ENCODE measurements around the gene CTTNBP2NL. TPM values are rescaled to one million over a fixed set of nuclear protein-coding genes. Genes with fewer than 3 reads are reported as not detected.
"Not testable (repeated sequence)": the region's sequence is repeated elsewhere in the genome, so short reads cannot be mapped to it uniquely, and the experiment has no call there.

Gene CTTNBP2NL
- polyA plus RNA-seq, 1 experiment: 30.5 TPM

GRCh38 chr1:112395256-112395820 lies 676 bp upstream of the CTTNBP2NL start:
- no peak for TF ChIP-seq CTCF (IDR thresholded peaks at IDR 0.05; ENCODE audit: low read depth, low read length)
- no peak for DNase-seq (ENCODE audit: low read depth, low spot score)
- H3K27ac ChIP-seq (ENCODE audit: low read depth, low read length): peak overlapping the region; percentile 94
- no peaks in the 10 kb centered on the region for H3K27me3 ChIP-seq (ENCODE audit: control insufficient read depth, insufficient read depth, low read length)
- ChIA-PET POLR2A (interaction anchor here (0.6 to 1.3 kb wide), 4 partner anchors 69 to 224 kb away, joined by 3 to 6 read pairs (median 4); partner anchors contain the start of genes CAPZA1 and ST7L), CTCF (interaction anchor here (0.8 to 7.0 kb wide), 9 partner anchors 25 to 233 kb away, joined by 3 to 130 read pairs (median 5); no protein-coding TSS in a partner anchor)
- H3K4me3 ChIP-seq (ENCODE audit: low read depth, low read length): peak overlapping the region; percentile 68
- H3K9me3 ChIP-seq (ENCODE audit: control insufficient read depth, insufficient read depth, low read length): no peaks in the 10 kb centered on the region

GRCh38 chr1:112396653-112397471 lies 848 bp downstream of the CTTNBP2NL start:
- no peak for DNase-seq (ENCODE audit: low read depth, low spot score)
- no peaks in the 10 kb centered on the region for H3K27me3 ChIP-seq (ENCODE audit: control insufficient read depth, insufficient read depth, low read length)
- H3K27ac ChIP-seq (ENCODE audit: low read depth, low read length): peak overlapping the region; percentile 94
- H3K9me3 ChIP-seq (ENCODE audit: control insufficient read depth, insufficient read depth, low read length): no peaks in the 10 kb centered on the region
- CTCF ChIA-PET: interaction anchor here (0.6 to 4.5 kb wide), 5 partner anchors 9 to 217 kb away, joined by 3 to 46 read pairs (median 4); no protein-coding TSS in a partner anchor
- peak overlapping the region; percentile 97 for H3K4me3 ChIP-seq (ENCODE audit: low read depth, low read length)
- no peak for TF ChIP-seq CTCF (IDR thresholded peaks at IDR 0.05; ENCODE audit: low read depth, low read length)
- POLR2A ChIA-PET: no interaction called here

- CTCF ChIA-PET: interaction anchor here (0.5 to 2.6 kb wide), 3 partner anchors 69 to 254 kb away, joined by 3 to 12 read pairs (median 4); no protein-coding TSS in a partner anchor
- H3K4me3 ChIP-seq (ENCODE audit: low read depth, low read length): peak overlapping the region; percentile 97
- H3K27me3 ChIP-seq (ENCODE audit: control insufficient read depth, insufficient read depth, low read length): no peaks in the 10 kb centered on the region
- H3K9me3 ChIP-seq (ENCODE audit: control insufficient read depth, insufficient read depth, low read length): no peaks in the 10 kb centered on the region
- POLR2A ChIA-PET: no interaction called here
- no peak for DNase-seq (ENCODE audit: low read depth, low spot score)
- H3K27ac ChIP-seq (ENCODE audit: low read depth, low read length): no peak overlapping the region
- no peak for TF ChIP-seq CTCF (IDR thresholded peaks at IDR 0.05; ENCODE audit: low read depth, low read length)
These were observed 1.8 kb downstream of the CTTNBP2NL start for GRCh38 chr1:112397841-112398240.

- no peak overlapping the region for H3K4me3 ChIP-seq (ENCODE audit: low read depth, low read length)
- H3K27me3 ChIP-seq (ENCODE audit: control insufficient read depth, insufficient read depth, low read length): no peaks in the 10 kb centered on the region
- no peak overlapping the region for H3K27ac ChIP-seq (ENCODE audit: low read depth, low read length)
- no peak for TF ChIP-seq CTCF (IDR thresholded peaks at IDR 0.05; ENCODE audit: low read depth, low read length)
- H3K9me3 ChIP-seq (ENCODE audit: control insufficient read depth, insufficient read depth, low read length): no peaks in the 10 kb centered on the region
- CTCF ChIA-PET: no interaction called here
- no peak for DNase-seq (ENCODE audit: low read depth, low spot score)
- POLR2A ChIA-PET: no interaction called here
These were observed 3.4 kb downstream of the CTTNBP2NL start for GRCh38 chr1:112399456-112399855.

- H3K27ac ChIP-seq (ENCODE audit: low read depth, low read length); DNase-seq (ENCODE audit: low read depth, low spot score); H3K27me3 ChIP-seq (ENCODE audit: control insufficient read depth, insufficient read depth, low read length); H3K9me3 ChIP-seq (ENCODE audit: control insufficient read depth, insufficient read depth, low read length); H3K4me3 ChIP-seq (ENCODE audit: low read depth, low read length): not testable (repeated sequence)
- ChIA-PET POLR2A (interaction anchor here (0.6 to 0.7 kb wide), 3 partner anchors 61 to 121 kb away, joined by 3 to 8 read pairs (median 4); no protein-coding TSS in a partner anchor), CTCF (interaction anchor here (0.6 to 1.9 kb wide), 4 partner anchors 10 to 318 kb away, joined by 3 to 5 read pairs (median 4); no protein-coding TSS in a partner anchor)
These were observed 4.7 kb downstream of the CTTNBP2NL start for GRCh38 chr1:112400706-112401105.

Data from AG04450 (cell line).